BJ (cell line): ENCODE results near the gene EPOP. TPM values are rescaled to one million over a fixed set of nuclear protein-coding genes. Genes with fewer than 3 reads are reported as not detected.

ENCODE experiments used
- CTCF ChIA-PET: fragments of 350-600 bp; formaldehyde crosslinking; extraction: SDS; loops from one replicate; lab custom pipeline; 2021; ENCODE audit warnings: antibody characterized with exemption, inconsistent platforms; lab: Yijun Ruan, JAX
- POLR2A ChIA-PET: fragments of 300-600 bp; sonication (Branson Sonifier 250); formaldehyde crosslinking; extraction: SDS; loops from one replicate; lab custom pipeline; 2021; ENCODE audit warnings: antibody characterized with exemption; lab: Charles Lee
- DNase-seq: peaks from one replicate; pipeline ENCODE4 v3.0.0-alpha.2; 2011; ENCODE audit warnings: low read depth
- H3K27me3 ChIP-seq: 2 replicates; pipeline ENCODE4 v1.6.0; 2011; ENCODE audit warnings: low read length; ENCODE audit not compliant: control insufficient read depth, insufficient read depth
- H3K36me3 ChIP-seq: 2 replicates; pipeline ENCODE4 v1.5.1; 2011; ENCODE audit warnings: low read length; ENCODE audit not compliant: control insufficient read depth, insufficient read depth
- H3K4me3 ChIP-seq: 2 replicates; pipeline ENCODE4 v1.5.1; 2011; ENCODE audit warnings: low read depth, mild to moderate bottlenecking, control low read depth, low read length
- CTCF ChIP-seq: IDR thresholded peaks from 2 replicates; pipeline ENCODE4 v1.5.1; 2011; ENCODE audit warnings: low read depth, mild to moderate bottlenecking, control low read depth, inconsistent platforms, low read length, moderate library complexity; ENCODE audit not compliant: insufficient read depth
- polyA plus RNA-seq: library from polyadenylated mRNA; depleted of rRNA; stranded (reverse); fragments of >200 nt; gene quantifications from 2 replicates; pipeline ENCODE4 v1.2.3, GENCODE V29; 2011

Gene EPOP
- polyA plus RNA-seq, 1 experiment, result 0.52 TPM

- no peak for DNase-seq
- ChIA-PET CTCF (interaction anchor here (0.9 to 1.1 kb wide), 5 partner anchors 9 to 50 kb away, joined by 3 to 4 read pairs (median 4); no protein-coding TSS in a partner anchor), POLR2A (no interaction called here)
- no peaks in the 10 kb centered on the region for H3K27me3 ChIP-seq
- no peak for TF ChIP-seq CTCF
- H3K4me3 ChIP-seq, result no peak overlapping the region
- H3K36me3 ChIP-seq, result no peaks in the 10 kb centered on the region
Observed at GRCh38 chr17:38685491-38685890, 10.7 kb upstream of the EPOP start.

GRCh38 chr17:38681096-38681495 lies 6.3 kb upstream of the EPOP start:
- no peak for DNase-seq
- ChIA-PET CTCF (interaction anchor here (1.1 to 8.4 kb wide), 3 partner anchors 13 to 55 kb away, joined by 3 to 87 read pairs (median 6); no protein-coding TSS in a partner anchor), POLR2A (no interaction called here)
- no peaks in the 10 kb centered on the region for H3K27me3 ChIP-seq
- no peaks in the 10 kb centered on the region for H3K36me3 ChIP-seq
- no peak overlapping the region for H3K4me3 ChIP-seq
- TF ChIP-seq CTCF, result no peak

- no peak for TF ChIP-seq CTCF
- no peak for DNase-seq
- no peak overlapping the region for H3K4me3 ChIP-seq
- ChIA-PET CTCF (interaction anchor here (0.7 to 8.4 kb wide), 11 partner anchors 9 to 957 kb away, joined by 3 to 87 read pairs (median 5); partner anchors contain the start of gene CISD3), POLR2A (no interaction called here)
- H3K27me3 ChIP-seq, result peaks cover 5% of the 10 kb centered on the region; the same call in 1 of the 2 replicates
- no peaks in the 10 kb centered on the region for H3K36me3 ChIP-seq
Observed at GRCh38 chr17:38677819-38678218, 3.1 kb upstream of the EPOP start.

- peak; percentile 96 for TF ChIP-seq CTCF
- ChIA-PET CTCF (interaction anchor here (0.6 to 8.4 kb wide), 25 partner anchors 8 to 567 kb away, joined by 3 to 87 read pairs (median 4); partner anchors contain the start of gene CISD3), POLR2A (no interaction called here)
- Histone ChIP-seq H3K27me3 (peaks cover 12% of the 10 kb centered on the region), H3K4me3 (no peak overlapping the region), H3K36me3 (no peaks in the 10 kb centered on the region)
- peak; percentile 44 for DNase-seq
Observed at GRCh38 chr17:38676706-38677504, 2.1 kb upstream of the EPOP start.

GRCh38 chr17:38674014-38674748 lies 576 bp downstream of the EPOP start:
- no peak for DNase-seq
- Histone ChIP-seq H3K27me3 (peaks cover 32% of the 10 kb centered on the region), H3K36me3 (no peaks in the 10 kb centered on the region), H3K4me3 (peak overlapping the region; percentile 50)
- ChIA-PET CTCF (interaction anchor here (2.4 to 8.4 kb wide), 2 partner anchors 62 to 325 kb away, joined by 5 to 87 read pairs; no protein-coding TSS in a partner anchor), POLR2A (no interaction called here)
- TF ChIP-seq CTCF, result no peak
